ENCODE results near the gene YWHAH.

DNA sequence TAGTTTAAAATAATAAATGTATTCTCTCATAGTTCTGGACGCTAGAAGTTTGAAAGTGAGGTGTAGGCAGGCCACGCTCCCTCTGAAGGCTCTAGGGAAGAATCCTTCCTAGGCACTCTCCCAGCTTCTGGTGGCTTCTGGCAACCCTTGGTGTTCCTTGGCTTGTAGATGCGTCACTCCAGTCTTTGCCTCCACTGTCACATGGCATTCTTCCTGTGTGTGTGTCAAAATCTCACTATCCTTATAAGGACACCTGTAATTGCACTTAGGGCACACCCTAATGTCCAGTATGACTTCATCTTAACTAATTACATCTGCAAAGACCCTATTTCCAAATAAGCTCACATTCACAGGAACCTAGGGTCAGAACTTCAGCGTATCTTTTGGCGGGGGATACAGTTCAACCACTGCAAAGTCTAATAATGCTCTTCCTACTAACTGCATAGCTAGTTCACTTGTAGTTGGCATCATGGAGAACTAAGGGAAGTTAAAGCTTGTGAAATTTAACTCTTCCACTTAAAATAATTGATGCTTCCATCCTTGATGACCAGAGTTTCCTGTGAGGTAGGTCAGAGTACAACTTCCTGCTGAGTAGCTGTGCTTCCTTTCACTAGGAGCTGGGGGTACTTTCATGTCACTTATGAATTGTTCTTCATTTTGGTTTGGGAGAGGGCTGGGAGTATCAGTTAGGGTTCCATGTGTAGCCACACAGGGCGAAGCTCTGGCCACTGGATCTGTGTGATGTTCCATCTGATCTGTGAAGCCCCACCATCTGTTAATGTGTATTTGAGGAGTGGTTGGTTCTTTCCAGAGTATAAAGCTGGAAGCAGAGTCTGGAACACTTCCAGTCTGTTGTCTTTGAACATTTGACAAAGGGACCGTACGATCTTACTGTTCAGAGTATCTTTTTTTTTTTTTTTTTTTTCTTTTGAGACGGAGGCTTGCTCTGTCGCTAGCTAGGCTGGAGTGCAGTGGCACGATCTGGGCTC is 10.5 kb downstream of the YWHAH start:
- no peak for TF ChIP-seq CTCF (IDR thresholded peaks at IDR 0.05; ENCODE audit: low read depth, low read length)
- TF ChIP-seq POLR2A (IDR thresholded peaks at IDR 0.05; ENCODE audit: extremely low read depth, insufficient read length): no peak
